Measurements from ENCODE around the gene BACE1-AS.

Gene BACE1-AS

DNA sequence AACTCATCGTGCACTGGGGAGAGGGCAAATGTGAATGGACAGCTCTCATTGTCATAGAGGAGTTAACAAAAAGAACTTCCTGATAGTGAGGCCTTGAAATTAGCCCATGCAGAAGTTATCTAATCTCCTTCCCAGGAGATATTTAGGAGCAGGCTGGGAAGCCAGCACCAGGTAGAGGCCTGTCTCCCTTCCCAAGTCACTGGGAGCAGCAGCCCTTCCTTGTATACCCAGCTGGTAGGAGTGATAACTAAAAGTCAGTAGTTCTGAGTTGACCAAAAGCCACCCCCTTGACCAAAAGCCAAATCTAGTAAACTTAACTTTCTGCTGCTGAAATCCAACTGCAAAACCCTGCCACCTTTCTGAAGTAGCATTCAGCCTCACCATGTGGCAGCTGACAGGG lies 1.4 kb upstream of the BACE1-AS start:
- DNase-seq (ENCODE audit: low read depth, low spot score), result no peak

DNA sequence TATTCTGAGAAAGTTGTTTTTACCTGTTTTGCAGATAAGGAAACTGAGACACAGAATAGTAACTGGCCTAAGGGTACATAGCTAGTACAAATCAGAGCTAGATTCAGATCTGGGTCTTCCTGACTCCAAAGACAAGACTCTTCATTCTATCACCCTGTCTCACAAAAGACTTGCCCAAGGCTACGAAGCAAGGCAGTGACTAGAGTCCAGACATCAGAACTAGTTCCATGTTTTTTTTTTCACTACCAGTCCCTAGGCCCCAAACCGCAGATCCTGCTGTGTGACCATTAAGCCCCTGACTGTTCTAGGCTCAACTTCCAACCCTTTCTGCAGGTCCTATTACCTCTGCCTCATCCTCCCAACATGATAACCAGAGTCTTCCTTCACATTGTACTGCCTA lies 1.5 kb downstream of the BACE1-AS start:
- peak; percentile 69 for DNase-seq (ENCODE audit: low read depth, low spot score)

GRCh38 chr11:117295438-117296137 lies 4.4 kb downstream of the BACE1-AS start:
- DNase-seq (ENCODE audit: low read depth, low spot score), result no peak

GRCh38 chr11:117296881-117297280 lies 5.7 kb downstream of the BACE1-AS start:
- no peak for DNase-seq (ENCODE audit: low read depth, low spot score)

- no peak for DNase-seq (ENCODE audit: low read depth, low spot score)
Observed at GRCh38 chr11:117298195-117298594, 7.0 kb downstream of the BACE1-AS start.

GRCh38 chr11:117299351-117300282 lies 8.5 kb downstream of the BACE1-AS start:
- peak; percentile 17 for DNase-seq (ENCODE audit: low read depth, low spot score)

GRCh38 chr11:117300283-117300663 lies 9.1 kb downstream of the BACE1-AS start:
- peak; percentile 91 for DNase-seq (ENCODE audit: low read depth, low spot score)

- peak; percentile 19 for DNase-seq (ENCODE audit: low read depth, low spot score)
Observed at GRCh38 chr11:117300773-117301172, 9.6 kb downstream of the BACE1-AS start.

GRCh38 chr11:117302228-117302627 lies 11.1 kb downstream of the BACE1-AS start:
- DNase-seq (ENCODE audit: low read depth, low spot score), result no peak

DNA sequence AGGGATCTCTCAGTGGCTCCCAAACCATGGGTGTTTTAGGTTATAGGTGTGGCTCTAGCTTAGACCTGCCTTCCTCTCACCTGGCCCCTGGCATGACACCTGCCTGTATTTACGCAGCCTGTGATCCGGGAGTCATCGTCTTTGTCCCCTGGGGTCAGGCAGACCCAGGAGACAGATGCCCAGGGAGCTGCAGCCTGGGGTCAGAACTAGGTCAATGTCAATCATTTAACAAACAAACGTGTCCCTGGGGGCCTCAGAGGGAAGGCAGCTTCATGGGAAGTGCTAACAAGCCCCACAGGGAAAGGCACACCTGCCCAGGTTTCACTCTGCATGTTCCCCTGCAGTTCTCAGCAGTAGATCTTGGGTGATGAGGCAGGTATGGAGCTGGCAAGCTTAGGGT lies 12.0 kb downstream of the BACE1-AS start:
- DNase-seq (ENCODE audit: low read depth, low spot score), result no peak

GRCh38 chr11:117303646-117304315 lies 12.6 kb downstream of the BACE1-AS start:
- DNase-seq (ENCODE audit: low read depth, low spot score), result no peak

- DNase-seq (ENCODE audit: low read depth, low spot score), result peak; percentile 18
Observed at GRCh38 chr11:117305145-117305544, 14.0 kb downstream of the BACE1-AS start.

- no peak for DNase-seq (ENCODE audit: low read depth, low spot score)
Observed at GRCh38 chr11:117309310-117309709, 18.2 kb downstream of the BACE1-AS start.

DNA sequence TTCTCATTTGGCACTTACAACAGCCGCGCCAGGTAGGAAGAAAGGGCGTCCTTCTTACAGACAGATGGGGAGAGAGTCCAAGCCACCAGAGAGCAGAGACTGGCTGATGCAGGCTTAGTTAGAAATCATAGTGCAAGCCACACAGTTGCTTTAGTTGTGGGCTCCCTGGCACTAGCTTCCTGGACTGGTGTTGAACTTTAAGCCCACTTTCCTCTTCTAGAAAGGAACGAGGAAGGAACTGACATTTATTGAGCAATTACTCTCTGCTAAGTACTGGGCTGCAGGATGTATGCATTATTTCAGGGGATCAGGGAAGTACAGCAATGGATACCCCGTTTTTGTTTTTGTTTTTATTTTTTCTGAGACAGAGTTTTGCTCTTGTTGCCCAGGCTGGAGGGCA lies 21.9 kb downstream of the BACE1-AS start:
- DNase-seq (ENCODE audit: low read depth, low spot score), result no peak

DNA sequence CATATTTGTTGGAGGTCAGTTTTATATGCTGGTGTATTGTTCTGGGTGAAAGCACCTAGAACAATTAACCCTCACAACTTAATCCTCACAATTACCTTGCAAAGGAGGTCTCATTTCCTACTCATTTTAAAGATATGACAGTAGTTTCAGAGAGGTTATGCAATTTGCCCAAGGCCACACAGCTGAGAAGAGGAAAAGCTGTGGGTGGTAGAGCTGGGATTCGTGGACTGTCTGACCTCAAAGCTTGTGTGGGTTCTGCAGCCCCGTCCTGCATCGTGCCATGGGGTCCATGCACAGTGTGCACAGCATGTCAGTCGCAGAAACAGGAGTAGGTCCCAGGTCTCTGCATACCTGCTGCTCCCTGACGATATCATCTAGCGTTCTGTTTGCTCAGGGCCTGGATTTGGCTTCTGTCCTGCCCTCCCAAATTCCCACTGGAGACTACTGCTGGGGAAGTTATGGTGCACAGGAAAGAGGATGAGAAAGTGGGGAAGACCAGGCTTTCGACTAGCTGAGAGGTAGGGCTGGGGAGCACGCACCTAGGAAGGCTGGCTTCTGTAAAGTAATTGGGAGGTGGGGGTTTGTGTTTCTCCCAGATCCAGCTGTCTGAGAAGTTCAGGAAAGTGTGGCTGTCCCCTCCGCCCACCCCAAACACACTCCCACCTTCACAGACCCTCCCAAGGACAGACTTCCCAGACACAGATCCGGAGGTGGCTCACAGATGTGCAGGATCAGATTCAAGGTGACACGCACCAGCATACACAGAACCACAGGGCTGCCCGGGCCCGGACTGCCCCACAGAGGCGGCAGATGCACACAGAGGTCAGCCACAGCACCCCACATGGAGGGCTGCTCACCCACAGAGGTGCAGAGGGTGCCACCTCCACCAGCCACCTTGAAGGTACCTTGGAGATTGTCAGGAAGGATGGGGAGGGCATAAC lies 23.0 kb downstream of the BACE1-AS start:
- DNase-seq (ENCODE audit: low read depth, low spot score), result no peak

- DNase-seq (ENCODE audit: low read depth, low spot score), result peak; percentile 41
Observed at GRCh38 chr11:117314840-117315239, 23.7 kb downstream of the BACE1-AS start.

DNA sequence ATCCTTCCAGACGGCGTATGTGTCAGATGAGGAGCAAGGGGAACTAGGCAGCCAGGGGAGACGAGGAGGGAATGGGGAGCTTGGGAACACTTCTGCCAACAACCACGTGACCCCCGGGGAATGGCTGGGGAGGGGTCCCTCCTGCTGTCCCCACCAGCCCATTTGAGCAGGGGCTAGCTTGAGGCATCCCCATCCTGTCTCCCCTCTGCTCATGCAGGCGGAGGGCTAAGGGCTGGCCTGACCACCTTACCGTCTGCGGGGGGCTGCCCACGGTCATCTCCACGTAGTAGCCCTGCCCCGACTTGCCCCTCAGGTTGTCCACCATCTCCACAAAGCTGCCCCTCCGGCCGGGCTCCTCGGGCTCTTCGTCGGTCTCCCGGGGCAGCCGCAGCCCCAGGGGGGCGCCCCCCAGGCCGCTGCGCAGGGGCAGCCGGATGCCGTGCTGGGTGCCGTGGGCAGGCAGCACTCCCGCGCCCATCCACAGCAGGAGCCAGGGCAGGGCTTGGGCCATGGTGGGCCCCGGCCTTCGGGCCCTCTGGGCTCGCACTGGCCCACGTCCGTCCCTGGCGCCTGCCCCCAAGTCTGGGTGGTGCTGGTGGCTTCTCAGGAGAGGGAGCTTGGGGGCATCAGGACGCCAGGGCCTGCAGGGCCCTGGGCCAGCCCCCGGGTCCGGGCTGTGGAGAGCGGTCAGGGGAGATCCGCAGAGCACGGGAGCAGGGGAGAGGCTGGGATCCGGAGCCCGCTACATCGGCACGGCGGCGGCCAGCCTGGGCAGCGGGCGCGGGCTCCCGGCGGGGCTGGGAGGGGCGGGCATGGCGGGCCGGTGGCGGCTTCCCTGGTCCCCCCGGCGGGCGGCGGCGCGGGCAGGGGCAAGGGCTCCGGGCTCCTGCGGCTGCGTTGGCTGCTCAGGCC lies 24.4 kb downstream of the BACE1-AS start:
- DNase-seq (ENCODE audit: low read depth, low spot score), result peak; percentile 23

DNA sequence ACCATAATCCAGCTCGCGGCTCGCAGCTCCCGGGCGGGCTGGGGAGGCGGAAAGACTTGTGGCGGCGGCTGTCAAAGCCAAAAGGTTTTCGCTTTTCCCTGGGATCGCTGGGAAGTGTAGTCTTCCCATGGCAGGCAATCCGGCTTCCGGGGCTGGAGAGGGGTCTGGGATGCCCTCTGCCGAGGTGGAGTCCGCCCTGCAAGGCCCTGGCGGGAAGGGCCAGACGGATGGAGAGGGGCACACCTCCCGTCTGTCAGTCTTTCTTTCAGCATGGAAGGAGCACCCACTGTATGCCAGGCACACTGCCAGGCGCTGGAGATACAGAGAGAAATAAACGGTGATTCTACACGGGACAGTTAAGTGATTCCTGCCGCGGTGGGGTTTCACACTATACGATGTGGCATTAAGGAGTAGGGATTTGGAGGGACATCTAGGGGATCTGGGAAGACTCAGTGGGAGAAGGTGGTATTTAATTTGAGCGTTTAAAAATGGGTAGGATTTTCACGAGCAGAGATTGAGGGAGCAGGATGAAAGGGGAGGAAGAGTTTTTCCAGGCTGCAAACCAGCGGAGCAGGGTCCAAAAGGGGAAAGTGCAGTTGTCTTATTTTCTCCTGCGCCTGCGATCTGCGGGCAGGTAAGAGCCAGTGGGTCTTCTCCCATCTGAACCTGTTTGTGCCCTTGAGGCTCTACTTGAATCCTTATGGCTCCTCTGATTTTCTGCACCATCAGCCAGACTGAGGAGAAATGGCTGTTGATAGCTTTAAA lies 25.2 kb downstream of the BACE1-AS start, which contains the start of gene BACE1:
TSS of gene BACE1 (minus strand) at position 60 of the 765 bp plus-strand sequence. CDS start 461 bp downstream, outside the sequence.
- DNase-seq (ENCODE audit: low read depth, low spot score), result peak; percentile 91

GRCh38 chr11:117318738-117319137 lies 27.6 kb downstream of the BACE1-AS start:
- no peak for DNase-seq (ENCODE audit: low read depth, low spot score)

Data from ELF-1 (cell line).